ENCODE measurements around the gene ZDHHC20. TPM values are rescaled to one million over a fixed set of nuclear protein-coding genes. Genes with fewer than 3 reads are reported as not detected.

The ZDHHC20 gene
- total and polyA plus RNA-seq, 10 of the 15 experiments (the other 5 are each of a cell fraction or from before 2014, with no cell fraction given) = 8.6 to 57.8 (median 41.7) TPM

GRCh38 chr13:21330126-21330861 lies 128.8 kb downstream of the ZDHHC20 start (continued):
- TF ChIP-seq ZNF592 (IDR thresholded peaks at IDR 0.05) (no peak), IRF5 (IDR thresholded peaks at IDR 0.05; ENCODE audit: borderline replicate concordance) (no peak), NFIC (IDR thresholded peaks at IDR 0.05; ENCODE audit: low read depth, low read length) (peak; percentile 46; the same call in 1 of the 2 replicates), ELK1 (IDR thresholded peaks at IDR 0.05; ENCODE audit: low read depth, low read length) (no peak), PAX8 (IDR thresholded peaks at IDR 0.05) (no peak), SMARCA5 (IDR thresholded peaks at IDR 0.05) (no peak), PAX5 (IDR thresholded peaks at IDR 0.05; ENCODE audit: borderline replicate concordance, low read depth, low read length) (0 out of 2 replicates have a peak, but pooled peaks have one; percentile 16), ZZZ3 (IDR thresholded peaks at IDR 0.05; ENCODE audit: control insufficient read depth, insufficient read length, low read depth) (no peak), NFYA (IDR thresholded peaks at IDR 0.05; ENCODE audit: borderline replicate concordance, low read depth, low read length) (no peak), BRCA1 (IDR thresholded peaks at IDR 0.05; ENCODE audit: low read depth, low read length) (no peak), CTCF (IDR thresholded peaks at IDR 0.05 in 2 of 3, conservative IDR thresholded peaks at IDR 0.05 in 1 of 3; ENCODE audit: control insufficient read depth in 2 of 3, extremely low read depth in 1 of 3, insufficient read depth in 1 of 3, low read depth in 3 of 3, low read length in 3 of 3) (no peak), MEF2A (IDR thresholded peaks at IDR 0.05; ENCODE audit: insufficient read depth, low read depth, low read length) (peak; percentile 80), CREM (IDR thresholded peaks at IDR 0.05; ENCODE audit: low read depth) (peak; percentile 46; the same call in 1 of the 2 replicates), ZBTB40 (IDR thresholded peaks at IDR 0.05; ENCODE audit: borderline replicate concordance) (no peak), IKZF2 (IDR thresholded peaks at IDR 0.05) (no peak), MTA2 (IDR thresholded peaks at IDR 0.05; ENCODE audit: low read depth) (no peak)
